ENCODE results near the gene DNAH10.
A peak's percentile ranks its signal among the peaks of the same experiment; 100 is the strongest.
"Not testable (repeated sequence)": the region's sequence is repeated elsewhere in the genome, so short reads cannot be mapped to it uniquely, and the experiment has no call there.

The DNAH10 gene

DNA sequence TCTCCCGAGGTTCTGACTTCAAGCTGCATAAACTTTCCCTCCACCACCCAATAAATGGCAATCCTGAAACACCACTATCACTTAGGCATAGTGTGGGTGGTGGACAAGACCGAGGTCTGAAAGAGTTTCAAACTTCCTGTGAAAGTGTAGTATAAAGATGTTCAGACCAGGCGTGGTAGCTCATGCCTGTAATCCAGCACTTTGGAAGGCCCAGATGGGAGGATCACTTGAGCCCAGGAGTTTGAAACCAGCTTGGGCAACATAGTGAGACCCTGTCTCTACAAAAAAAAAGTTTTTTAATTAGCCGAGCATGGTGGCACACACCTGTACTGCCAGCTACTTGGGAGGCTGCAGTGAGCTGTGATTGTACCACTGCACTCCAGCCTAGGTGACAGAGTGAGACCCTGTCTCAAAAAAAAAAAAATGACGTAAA lies 148.7 kb downstream of the DNAH10 start:
- no peak for DNase-seq

DNA sequence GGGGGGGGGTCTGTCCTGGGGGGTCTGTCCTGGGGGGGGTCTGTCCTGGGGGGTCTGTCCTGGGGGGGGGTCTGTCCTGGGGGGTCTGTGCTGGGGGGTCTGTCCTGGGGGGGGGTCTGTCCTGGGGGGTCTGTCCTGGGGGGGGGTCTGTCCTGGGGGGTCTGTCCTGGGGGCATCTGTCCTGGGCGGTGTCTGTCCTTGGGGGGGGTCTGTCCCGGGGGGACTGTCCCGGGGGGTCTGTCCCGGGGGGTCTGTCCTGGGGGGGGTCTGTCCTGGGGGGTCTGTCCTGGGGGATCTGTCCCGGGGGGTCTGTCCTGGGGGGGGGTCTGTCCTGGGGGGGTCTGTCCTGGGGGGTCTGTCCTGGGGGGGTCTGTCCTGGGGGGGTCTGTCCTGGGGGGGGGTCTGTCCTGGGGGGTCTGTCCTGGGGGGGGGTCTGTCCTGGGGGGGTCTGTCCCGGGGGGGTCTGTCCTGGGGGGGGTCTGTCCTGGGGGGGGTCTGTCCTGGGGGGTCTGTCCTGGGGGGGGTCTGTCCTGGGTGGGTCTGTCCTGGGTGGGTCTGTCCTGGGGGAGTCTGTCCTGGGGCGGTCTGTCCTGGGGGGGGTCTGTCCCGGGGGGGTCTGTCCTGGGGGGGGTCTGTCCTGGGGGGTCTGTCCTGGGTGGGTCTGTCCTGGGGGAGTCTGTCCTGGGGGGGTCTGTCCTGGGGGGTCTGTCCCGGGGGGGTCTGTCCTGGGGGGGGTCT lies 149.7 kb downstream of the DNAH10 start:
- not testable (repeated sequence) for DNase-seq

DNA sequence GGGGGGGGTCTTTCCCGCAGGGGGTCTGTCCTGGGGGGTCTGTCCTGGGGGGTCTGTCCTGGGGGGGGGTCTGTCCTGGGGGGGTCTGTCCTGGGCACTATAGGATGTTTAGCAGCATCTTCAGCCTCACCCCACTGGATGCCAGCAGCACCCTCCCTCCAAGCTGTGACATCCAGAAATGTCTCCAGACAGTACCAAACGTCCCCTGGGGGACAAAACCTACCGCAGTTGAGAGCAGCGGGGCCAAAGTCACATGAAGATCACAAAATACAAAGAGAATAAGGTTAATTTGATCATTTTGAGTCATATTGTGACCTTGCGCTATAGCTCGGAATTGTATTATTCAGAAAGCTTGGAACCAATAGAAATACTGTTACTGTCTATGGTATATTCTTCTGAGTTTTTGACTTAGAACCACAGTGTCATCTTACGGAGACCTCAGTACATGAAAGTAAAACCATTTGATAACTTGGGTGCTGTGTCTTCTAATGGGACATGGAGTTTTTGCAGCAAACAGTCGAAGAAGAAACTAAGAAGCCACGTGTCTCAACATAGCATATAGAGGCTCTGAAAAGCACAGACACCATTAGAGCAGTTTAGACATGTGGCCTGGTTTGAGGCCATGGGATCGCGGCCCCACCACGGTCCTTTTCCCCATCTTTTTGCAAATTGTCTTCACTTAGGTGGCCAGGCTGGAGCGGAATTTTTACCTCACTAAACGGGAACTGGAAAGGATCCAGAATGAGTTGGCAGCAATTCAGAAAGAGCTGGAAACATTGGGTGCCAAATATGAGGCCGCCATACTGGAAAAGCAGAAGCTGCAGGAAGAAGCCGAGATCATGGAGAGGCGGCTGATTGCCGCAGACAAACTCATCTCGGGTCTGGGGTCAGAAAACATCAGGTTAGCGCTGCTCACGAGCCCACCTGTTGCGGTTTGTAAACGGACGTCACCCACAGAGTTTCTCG lies 150.6 kb downstream of the DNAH10 start:
- DNase-seq, result peak; percentile 20

- no peak for DNase-seq
These were observed 152.7 kb downstream of the DNAH10 start for GRCh38 chr12:123914726-123915333.

DNA sequence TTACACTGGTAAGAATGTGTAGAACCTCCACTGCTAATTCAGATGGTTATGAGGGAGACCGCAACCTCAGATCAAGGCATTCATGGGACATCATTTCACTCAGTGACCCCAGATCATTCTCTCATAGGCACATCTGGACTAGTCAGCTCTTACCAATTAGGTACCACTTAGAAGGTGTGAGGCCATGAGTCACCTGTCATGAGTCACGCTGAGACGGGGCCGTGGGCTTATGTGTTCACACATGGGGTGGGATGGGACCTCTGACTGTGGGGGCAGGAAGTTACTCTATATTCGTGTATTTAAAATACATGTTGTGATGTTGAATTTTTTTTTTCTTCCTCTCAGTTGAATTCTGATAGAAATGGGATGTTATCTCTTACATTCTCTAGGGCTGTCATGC lies 154.6 kb downstream of the DNAH10 start:
- DNase-seq, result no peak

- DNase-seq, result no peak
These were observed 155.3 kb downstream of the DNAH10 start for GRCh38 chr12:123917337-123917850.

- DNase-seq, result no peak
These were observed 157.9 kb downstream of the DNAH10 start for GRCh38 chr12:123919980-123920360.

DNA sequence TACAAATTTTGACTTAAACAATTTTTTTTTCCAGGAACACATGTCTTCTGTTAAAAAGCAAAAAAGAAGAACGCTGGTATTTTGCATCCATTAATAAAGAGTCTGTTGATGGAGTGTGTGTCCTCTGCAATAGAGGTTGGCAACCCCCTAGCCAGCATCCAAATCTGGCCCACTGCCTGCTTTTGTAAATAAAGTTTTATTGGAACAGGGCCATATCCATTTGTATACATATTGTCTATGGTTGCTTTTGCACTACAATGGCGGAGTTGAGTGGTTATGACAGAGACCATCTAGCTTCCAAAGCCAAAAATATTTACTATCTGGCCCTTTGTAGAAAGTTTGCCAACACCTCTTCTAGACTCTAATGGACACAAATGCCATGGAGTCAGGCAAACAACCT lies 160.9 kb downstream of the DNAH10 start:
- DNase-seq, result no peak

GRCh38 chr12:123923927-123924326 lies 161.8 kb downstream of the DNAH10 start:
- no peak for DNase-seq

GRCh38 chr12:123924539-123924938 lies 162.4 kb downstream of the DNAH10 start:
- no peak for DNase-seq

GRCh38 chr12:123928274-123928865 lies 166.3 kb downstream of the DNAH10 start:
- peak; percentile 8 for DNase-seq

GRCh38 chr12:123928897-123929296 lies 166.8 kb downstream of the DNAH10 start:
- no peak for DNase-seq

DNA sequence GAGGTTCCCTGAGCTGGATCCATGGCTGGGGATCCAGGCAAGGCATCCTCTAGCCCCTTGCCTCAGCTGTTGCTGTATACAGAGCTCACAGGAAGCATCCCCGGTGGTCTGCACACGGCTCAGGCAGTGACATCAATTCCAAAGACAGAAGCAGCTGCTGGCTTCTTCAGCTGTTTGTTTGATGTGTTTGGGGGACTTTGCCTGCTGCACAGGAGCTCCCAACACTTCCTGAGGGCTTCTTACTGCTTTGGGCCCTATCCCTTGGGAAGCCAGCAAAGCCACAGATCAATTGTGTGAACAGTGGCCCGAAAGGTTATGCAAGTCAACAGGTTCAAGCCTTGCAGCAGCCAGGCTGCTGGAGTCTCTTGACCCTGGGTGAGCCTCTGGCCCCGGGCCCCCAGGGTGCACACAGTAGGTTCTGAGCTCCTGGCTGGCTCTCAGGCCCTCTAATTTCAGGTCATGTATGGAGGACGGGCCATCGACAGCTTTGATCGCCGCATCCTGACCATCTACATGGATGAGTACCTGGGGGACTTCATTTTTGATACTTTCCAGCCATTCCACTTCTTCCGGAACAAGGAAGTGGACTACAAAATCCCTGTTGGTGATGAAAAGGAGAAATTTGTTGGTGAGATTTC lies 168.0 kb downstream of the DNAH10 start:
- DNase-seq, result no peak

DNA sequence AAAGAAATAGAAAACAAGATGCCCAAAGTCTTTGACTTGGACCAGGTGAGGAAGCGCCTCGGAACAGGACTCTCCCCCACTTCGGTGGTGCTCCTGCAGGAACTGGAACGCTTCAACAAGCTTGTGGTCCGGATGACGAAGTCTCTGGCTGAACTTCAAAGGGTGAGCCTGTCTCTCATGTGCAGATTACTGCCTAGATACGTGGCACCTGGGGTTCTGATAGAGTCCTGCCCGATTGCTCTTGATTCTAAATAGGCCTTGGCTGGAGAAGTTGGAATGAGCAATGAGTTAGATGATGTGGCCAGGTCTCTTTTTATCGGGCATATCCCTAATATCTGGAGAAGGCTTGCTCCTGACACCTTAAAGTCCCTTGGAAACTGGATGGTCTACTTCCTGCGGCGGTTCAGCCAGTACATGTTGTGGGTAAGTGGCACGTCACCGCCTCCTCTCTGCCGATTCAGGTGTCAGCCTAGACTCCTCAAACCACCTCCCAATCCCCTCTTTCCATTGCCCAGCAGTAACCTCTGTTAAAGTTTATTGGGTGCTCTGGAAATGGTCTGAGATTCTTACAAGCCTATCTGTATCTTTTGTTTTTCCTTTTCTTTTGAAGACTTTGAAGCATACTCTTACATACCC lies 169.7 kb downstream of the DNAH10 start:
- DNase-seq, result no peak

DNA sequence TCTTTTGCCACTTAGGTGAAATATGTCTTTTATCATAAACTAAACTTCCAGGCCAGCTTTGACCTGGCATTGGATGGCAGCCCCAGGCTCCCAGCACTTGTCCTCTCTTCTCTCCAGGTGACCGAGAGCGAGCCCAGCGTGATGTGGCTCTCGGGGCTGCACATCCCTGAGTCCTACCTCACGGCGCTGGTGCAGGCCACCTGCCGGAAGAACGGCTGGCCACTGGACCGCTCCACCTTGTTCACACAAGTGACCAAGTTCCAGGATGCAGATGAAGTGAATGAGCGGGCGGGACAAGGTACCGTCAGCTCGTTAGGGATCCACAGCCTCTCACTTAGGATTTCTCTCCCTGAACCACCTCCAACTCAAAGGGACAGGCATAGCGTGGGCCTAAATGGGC lies 171.1 kb downstream of the DNAH10 start:
- no peak for DNase-seq

- DNase-seq, result no peak
These were observed 172.0 kb downstream of the DNAH10 start for GRCh38 chr12:123934016-123934620.

GRCh38 chr12:123934829-123935228 lies 172.7 kb downstream of the DNAH10 start:
- DNase-seq, result no peak

- DNase-seq, result no peak
These were observed 173.9 kb downstream of the DNAH10 start for GRCh38 chr12:123935956-123936355.

DNA sequence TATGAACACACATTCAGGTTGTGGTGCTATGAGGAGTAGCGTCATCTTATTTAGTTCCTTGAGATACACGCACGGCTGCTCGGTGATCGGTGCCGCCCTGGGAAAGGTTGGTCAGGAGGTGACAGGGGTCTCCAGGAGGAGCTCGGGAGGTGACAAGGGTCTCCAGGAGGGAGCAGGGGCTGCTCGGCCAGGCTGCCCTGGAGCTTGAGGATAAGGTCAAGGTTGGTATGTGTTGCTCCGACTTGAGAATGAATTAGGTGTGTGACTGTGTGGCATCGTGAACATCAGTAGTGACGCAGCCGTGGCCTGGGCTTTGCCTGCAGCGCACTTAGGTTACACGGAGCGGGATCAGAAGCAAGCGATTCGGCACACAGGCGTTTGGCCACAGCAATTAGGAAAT lies 174.4 kb downstream of the DNAH10 start:
- DNase-seq, result no peak

- DNase-seq, result no peak
These were observed 175.0 kb downstream of the DNAH10 start for GRCh38 chr12:123936956-123937706.

All from COR-L47 (cell line).